ENCODE results near the gene ZBTB7C.
A peak's percentile ranks its signal among the peaks of the same experiment; 100 is the strongest.

The ZBTB7C gene

GRCh38 chr18:48417985-48418384 lies 8.8 kb upstream of the ZBTB7C start:
- no peak for DNase-seq

DNA sequence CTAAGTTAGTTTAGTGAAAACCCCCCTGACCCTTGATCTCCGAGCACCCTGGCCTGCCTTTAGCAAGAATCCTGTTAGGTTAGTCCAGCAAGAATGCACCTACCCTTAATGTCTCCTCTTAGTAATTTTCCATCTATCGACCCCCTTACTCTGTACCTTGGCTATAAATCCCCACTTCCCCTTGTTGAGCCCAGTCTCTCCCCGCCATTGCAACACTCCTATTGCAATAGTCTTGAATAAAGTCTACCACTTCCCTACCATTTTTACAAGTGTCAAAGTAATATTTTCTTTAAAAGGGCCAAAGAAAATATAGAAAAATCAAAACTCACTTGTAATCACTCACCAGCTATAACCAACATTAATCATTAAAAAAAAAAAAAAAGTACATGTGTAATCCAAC lies 4.2 kb upstream of the ZBTB7C start:
- DNase-seq: no peak

GRCh38 chr18:48412339-48412929 lies 3.3 kb upstream of the ZBTB7C start:
- peak; percentile 35 for DNase-seq

DNA sequence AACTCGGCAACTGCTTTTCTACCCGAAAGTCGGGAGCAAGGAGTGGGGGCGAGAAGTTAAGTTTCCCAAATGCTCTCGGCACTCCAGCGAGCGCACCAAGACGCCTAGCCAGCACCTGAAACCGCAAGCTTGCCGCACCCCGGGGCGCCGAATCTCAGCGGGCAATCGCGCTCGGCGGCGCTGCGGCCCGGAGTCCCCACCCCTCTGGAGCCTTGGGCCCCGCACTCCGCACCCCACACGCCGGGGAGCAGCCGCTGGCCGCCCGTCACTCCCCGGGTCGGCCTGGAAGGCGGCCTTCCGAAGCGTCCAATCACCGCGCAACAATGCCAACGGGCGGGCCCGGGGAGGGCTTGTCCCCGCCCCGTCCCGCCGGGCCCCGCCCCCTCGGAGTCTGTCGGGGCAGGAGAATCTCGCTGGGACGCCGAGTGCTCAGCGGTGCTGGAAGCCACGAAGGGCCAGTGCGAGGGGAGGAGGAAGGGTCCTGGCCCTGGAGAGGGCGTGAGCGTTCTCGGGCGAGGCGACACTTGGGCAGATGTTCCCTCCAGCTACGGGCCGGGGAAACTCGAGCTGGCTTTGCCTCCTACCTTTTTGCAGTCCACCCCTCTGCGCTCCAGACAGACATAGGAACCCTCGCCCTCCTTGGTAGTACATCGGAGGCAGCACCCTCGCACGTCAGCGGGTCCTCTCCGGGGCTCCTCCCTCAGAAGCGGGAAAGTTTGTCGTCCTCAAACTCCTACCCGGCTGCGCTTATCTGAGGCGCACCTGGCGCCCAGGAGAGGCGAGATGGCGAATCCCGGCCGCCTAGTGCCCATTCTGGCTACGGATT lies 1.1 kb upstream of the ZBTB7C start:
- DNase-seq: peak; percentile 71

DNA sequence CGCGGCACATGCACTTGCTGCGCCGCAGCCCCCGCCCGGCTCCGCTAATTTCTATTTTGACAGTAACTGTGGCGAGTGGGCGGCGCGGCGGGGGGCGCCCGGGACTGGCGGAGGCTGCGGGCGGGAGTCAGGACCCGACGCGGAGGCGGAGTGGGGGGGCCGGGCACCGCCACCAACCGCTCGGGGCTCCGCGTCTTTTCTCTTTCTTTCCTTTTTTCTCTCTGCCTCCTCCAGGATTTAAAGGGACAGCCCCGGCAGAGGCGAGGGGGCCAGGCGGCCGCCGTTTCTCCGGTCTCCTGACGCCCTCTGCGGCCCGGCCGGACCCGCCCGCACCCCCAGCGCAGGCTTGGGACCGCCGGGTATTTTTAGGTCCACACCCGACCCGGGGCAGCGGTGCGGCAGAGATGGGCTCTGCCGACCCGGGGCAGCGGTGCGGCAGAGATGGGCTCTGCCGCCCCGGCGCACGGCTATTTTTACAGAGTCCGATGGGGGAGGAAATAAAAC lies 460 bp upstream of the ZBTB7C start:
- no peak for DNase-seq

GRCh38 chr18:48408111-48408726 lies 964 bp downstream of the ZBTB7C start:
- no peak for DNase-seq

GRCh38 chr18:48407358-48407757 lies 1.8 kb downstream of the ZBTB7C start:
- DNase-seq: no peak

DNA sequence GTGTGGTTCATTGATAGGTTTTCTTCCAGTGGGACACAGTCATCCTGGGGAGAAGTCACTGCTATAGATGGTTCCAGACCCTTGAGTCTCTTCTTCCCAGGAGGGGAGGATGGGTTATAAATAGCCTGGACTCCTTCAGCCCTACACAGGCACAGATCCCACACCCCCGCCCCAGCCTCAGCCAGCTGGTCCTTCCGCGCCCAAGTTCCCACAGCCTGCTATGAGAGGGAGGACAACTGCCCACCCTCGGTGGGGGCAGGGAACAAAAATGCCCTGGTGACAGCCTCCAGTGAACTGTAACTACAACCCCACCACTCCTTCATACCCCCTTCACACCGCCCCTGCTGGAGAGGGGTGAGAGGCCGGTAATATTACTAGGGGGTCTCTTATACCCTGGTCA lies 3.2 kb downstream of the ZBTB7C start:
- no peak for DNase-seq

DNA sequence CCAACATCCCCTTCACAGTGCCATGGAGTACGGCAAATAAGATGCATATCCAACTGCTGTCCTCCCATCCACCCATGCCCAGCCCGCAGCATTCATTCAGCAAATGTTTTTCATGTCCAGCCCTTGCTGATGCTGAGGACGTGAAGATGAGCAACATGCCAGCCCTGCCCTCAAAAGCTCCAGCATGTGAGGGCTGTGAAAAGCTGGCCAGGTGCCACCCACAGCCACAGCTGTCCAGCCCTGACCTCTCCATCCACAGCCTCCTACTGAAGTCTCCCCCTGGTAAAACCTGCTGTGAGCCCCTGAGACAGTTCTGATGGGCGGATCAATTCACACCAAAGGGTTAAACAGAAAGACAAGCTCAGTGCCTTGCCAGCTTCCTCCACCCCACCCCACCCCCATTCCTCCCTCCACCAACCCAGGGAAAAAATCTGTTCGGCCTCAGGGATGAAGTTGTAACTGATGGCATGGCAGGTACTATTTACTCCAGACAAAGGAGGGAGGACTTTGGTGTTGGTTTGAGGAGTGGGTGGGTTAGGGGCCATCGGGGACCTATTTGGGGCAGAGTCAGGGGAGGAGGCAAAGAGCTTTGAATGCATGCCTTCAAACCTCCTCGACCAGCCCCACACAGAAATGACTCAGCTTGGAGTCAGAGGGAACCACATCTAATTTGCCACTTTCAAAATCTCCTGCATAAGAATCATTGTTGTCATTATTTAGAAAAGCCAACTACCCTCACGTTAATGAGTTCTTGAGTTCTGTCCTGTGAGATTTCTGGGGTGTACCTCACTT lies 4.3 kb downstream of the ZBTB7C start:
- DNase-seq: no peak

GRCh38 chr18:48402953-48403352 lies 6.2 kb downstream of the ZBTB7C start:
- no peak for DNase-seq

GRCh38 chr18:48399303-48400075 lies 9.7 kb downstream of the ZBTB7C start:
- DNase-seq: no peak

DNA sequence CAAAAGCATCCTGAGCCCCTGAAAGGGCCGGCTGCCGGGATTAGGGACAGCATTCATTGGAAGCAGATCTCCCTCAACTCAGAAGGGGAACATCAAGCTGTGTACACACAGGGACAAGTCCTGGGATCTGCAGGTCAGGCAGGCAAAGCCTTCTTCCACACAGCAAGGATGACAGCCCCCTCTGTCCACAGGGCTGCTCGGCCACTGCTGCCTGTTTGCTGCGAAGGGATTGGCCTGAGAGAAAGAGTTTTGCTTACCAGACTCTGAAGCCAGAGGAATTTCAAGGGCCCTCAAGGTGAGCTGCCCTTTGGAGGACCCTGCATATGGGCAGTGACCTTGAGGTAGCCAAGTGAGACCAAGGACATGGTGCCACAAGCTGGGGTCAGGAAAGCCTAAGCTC lies 11.1 kb downstream of the ZBTB7C start:
- no peak for DNase-seq

- no peak for DNase-seq
These were observed 12.2 kb downstream of the ZBTB7C start for GRCh38 chr18:48397021-48397420.

GRCh38 chr18:48396561-48396960 lies 12.6 kb downstream of the ZBTB7C start:
- DNase-seq: no peak

- DNase-seq: no peak
These were observed 13.5 kb downstream of the ZBTB7C start for GRCh38 chr18:48395646-48396045.

DNA sequence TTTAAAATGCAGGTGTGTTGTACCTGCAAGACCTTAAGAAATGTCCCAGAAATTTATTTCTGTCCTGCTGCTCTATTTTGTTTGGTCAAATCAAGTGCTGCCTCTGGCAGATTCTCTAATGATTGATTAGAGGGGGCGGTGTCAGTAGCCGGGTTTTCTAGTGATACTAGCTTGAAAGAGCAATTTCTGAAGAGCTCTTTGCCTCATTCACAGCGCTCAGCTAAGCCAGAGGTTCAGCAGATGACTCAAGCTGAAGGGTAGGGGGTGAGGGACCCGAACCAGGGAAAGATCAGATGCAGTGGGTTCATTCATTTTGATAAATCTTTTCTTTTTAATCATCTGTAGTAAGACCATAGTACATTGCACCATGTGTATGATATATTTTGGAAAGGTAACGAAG lies 15.0 kb downstream of the ZBTB7C start:
- DNase-seq: no peak

DNA sequence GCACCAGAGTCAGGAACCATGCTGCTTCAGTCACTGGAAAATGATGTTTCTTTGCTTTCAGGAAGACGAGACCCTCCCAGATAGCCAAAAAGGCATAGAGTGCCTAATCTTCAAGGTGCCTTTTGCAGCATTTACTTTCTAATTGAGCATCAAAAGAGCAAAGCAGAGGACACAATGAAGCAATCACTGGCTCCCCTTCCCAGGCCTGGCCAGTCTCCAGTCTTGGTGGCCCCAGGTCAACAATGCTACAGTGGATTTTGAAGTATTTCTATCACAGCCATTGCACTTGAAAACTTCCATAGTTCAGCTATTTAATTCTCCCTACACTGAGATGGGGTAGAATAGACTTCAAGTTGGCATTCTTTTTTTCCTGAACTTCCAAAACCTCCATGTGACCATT lies 15.4 kb downstream of the ZBTB7C start:
- no peak for DNase-seq

- DNase-seq: no peak
These were observed 16.0 kb downstream of the ZBTB7C start for GRCh38 chr18:48393170-48393569.

GRCh38 chr18:48392268-48392667 lies 16.9 kb downstream of the ZBTB7C start:
- DNase-seq: no peak

GRCh38 chr18:48391868-48392267 lies 17.3 kb downstream of the ZBTB7C start:
- DNase-seq: no peak

- no peak for DNase-seq
These were observed 18.5 kb downstream of the ZBTB7C start for GRCh38 chr18:48390641-48391040.

DNA sequence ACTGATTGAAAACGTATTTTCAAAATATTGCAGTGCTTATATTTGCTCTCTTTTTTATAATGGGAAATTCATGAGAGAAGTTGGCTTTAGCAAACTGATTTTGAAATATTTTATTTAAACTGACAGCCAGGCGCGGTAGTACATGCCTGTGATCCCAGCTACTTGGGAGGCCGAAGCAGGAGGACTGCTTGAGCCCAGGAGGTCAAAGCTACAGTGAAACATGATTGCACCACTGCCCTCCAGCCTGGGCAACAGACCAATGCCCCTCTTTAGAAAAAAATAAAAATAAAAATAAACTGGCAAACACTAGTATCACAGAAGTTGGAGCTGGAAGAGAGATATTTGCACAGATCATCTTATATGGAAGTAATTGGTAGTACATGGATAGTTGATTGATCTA lies 20.7 kb downstream of the ZBTB7C start:
- no peak for DNase-seq

Measured in stimulated activated CD4-positive, alpha-beta T cell treated with anti-CD3 and anti-CD28 coated beads, Interleukin-4, amount 100 ng/mL, for 24 hours (primary cell).